ENCODE data around the gene CYP46A1.
"Not testable (repeated sequence)": the region's sequence is repeated elsewhere in the genome, so short reads cannot be mapped to it uniquely, and the experiment has no call there.

The CYP46A1 gene

GRCh38 chr14:99683619-99684409 is at the start of gene CYP46A1:
CYP46A1 (plus strand) TSS chr14:99684298; CDS start chr14:99684418, 120 bp downstream.
- DNase-seq = peak; percentile 97

DNA sequence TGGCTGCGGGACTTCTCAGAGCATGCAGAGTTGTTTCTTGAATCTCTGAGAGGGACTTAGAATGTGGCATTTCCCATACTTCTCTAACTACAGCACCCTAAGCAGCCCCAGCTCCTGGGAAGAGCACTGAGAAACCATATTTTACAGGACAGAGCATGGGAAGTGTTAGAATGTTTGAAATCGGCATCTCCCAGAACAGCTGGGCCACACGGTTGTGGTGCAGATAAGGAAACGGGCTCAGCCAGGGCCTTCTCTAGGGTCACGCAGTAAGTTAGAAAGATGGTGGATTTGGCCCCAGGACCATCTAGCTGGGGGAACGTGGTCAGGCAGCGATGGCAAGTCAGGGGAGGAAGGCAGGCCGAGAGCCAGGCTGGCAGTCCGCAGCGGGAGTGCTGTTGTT is 49.7 kb upstream of the CYP46A1 start:
- DNase-seq = no peak

- no peak for DNase-seq
Observed at GRCh38 chr14:99635116-99635515, 49.0 kb upstream of the CYP46A1 start.

GRCh38 chr14:99636487-99636886 is 47.6 kb upstream of the CYP46A1 start:
- DNase-seq = no peak

DNA sequence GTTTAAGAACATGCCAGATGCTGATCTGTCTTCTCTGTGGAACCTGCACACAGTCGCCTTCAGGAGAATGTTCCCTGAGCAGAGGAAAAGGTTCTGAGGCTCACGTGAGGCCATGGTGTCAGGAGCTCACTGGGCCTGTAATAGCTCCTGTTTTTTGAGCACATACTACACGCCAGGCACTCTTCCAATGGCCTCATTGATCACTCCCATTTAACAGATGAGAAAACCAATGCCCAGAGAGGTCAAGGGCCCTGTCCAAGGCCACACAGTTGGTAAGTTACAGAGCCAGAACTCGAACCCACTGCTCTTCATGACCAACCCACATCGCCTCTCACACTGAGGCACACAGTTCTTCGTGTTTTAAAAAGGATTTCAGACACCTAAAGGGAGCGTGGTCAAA is 46.5 kb upstream of the CYP46A1 start:
- no peak for DNase-seq

- DNase-seq = not testable (repeated sequence)
Observed at GRCh38 chr14:99642771-99643170, 41.3 kb upstream of the CYP46A1 start.

DNA sequence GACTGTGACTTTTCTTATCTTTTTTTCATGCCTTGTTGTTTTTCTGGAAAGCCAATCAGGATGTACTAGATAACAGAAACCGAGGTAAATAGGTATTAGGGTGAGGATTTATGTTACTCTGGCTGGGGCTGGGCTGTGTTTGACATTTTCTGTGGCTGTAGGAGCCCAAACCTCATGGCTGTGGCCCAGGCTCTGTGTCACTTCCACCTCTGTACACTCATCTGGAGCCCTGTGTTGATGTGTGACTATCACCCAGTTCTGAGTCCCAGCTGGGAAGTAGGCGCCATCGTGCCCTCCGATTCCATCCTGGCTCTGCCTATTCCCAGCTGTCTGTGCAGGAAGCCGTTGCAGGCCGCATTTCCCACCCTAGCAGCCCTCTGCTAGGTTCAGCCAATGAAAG is 40.8 kb upstream of the CYP46A1 start:
- no peak for DNase-seq

DNA sequence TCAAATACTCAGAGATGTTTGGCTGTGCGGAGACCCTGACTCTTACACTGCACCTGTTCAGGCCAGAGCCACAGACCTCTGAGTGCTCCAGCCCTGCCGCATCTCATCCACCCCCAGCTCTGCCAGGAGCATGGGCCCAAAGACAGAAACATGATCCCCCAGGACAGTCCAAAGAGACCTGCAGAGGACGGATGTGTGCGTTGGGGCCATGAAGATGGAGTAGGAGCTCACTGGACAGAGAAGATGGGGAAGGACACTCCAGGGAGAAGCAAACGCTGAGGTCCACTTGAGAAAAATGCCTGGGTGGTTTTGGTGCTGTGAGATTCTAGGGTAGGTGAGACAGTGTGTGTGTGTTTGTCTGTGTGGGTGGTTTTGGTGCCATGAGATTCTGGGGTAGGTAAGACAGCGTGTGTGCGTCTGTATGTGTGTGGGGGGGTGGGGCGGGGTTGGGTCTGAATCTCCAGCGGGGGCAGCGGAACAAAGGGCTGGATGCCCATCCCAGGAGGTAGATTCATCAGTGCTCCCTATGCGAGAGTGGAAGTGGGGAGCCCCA is 40.0 kb upstream of the CYP46A1 start:
- DNase-seq = no peak

DNA sequence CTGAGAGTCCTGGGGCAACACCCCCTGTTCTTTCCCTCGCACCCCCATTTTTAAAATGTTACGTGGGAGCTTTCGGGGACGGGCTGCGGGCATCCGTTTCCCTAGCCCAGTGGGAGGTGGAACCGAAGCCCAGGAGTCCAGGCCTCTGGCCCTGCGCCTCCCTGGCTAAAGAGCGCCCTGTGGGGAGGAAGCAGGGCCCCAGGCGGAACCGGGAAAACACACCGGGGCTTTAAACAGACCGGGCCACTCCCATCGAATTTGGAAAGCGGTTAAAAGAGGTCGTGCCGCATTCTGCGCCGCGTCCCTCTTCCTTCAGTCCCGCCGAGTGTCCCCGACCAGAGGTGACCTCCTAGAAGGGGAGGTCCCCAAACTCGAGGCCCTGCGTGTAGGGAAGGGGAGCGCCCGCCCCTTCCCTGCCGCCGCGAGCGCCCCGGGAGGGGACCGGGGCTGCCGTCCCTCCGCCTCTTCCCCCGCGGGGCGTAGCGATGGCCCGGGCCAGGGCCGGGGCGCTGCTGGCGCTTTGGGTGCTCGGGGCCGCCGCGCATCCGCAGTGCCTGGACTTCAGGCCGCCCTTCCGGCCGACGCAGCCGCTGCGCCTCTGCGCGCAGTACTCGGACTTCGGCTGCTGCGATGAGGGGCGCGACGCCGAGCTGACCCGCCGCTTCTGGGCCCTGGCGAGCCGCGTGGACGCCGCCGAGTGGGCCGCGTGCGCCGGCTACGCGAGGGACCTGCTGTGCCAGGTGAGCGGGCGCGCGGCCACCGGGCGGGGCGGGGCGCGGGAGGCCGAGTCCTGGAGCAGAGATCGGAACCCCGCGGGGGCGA is 39.2 kb upstream of the CYP46A1 start, which contains the start of gene HHIPL1:
HHIPL1 (plus strand) TSS at position 407 of the 822 bp plus-strand sequence; CDS start at position 486, 79 bp downstream.
- peak; percentile 3 for DNase-seq

- DNase-seq = no peak
Observed at GRCh38 chr14:99645545-99646505, 38.3 kb upstream of the CYP46A1 start.

DNA sequence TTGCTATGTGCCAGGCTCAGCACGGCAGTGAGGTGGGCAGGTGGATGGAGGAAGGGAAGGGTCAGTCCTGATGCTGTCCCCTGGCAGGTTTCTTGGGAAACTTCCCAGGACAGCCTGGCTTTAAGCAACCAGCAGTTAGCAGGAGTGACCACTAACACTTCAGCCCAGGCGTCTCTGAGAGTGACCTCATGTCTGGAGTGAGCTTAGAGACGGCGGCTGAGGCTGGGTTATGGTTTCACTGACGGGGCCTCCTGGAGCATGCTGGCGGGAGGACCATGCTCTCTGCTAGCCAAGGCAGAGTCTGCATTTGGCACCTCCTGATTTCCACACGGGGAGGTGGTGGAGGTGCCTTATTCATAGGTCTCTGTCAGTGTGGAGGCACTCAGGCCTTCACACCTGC is 36.7 kb upstream of the CYP46A1 start:
- DNase-seq = no peak

DNA sequence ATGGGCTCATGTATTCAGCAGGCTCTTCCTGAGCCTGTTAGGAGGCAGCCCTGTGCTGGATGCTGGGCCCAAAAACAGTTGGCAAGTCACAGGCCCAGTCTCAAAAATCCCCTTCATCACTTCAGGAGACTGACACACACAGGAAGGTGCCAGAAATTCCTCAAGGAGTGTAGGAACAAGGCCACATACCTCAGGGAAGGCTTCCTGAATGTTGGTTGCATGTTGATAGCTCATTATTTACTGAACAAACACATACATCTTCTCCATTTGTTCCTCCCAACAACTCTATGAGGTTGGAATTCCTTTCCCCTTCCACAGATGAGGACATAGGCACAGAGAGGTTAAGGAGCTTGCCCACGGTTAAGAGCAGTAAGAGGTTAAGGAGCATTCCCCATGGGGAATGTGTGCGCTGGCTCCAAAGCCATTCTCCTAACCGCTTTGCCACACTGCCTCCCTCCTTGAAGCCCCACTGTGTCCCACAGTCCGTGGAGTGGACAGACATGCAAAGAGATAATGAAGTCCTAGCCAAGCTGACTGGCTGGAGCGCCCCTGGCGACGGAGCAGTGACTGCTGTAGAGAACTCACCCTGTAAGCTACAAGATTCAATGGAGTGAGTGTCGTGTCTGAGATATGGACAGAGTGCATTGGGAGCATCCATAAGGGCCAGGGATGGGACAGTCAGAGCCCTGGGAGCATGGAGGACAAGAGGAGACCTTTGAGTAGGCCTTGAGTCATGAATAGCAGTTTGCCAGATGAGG is 35.9 kb upstream of the CYP46A1 start:
- no peak for DNase-seq

GRCh38 chr14:99649219-99649618 is 34.9 kb upstream of the CYP46A1 start:
- no peak for DNase-seq

DNA sequence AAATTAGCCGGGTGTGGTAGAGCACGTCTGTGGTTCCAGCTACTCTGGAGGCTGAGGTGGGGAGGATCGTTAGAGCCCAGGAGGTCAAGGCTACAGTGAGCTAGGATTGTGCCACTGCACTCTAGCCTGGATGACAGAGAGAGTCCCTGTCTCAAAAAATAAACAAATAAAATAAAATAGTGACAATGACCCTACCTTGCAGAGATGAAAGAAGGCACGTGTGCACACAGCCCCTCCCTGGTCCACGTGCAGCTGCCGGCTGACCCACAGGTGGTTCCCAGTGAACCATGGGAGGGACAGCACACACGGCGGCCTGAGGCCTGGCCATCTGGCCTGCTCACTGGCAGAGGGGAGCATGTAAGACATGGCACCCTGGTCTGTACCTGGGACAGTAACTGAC is 34.5 kb upstream of the CYP46A1 start:
- no peak for DNase-seq

DNA sequence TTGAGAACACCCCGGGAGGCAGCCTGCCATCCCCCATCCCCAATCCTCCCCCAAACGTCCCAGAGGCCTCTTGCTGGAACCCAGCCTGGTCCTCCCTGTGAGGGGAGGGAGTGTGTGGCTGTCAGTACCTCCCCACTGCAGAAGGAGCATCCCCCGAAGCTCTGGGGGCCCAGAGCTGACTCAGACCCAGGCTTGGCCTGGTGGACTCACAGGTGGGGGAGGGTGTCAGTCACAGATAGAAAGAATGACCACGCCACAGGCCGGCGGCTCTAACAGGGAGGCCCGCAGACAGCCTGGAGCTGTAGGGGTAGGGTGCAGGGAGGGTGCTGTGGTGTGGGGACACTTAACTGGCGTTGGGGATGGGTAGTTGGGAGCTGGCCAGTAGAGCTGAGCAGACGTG is 33.9 kb upstream of the CYP46A1 start:
- DNase-seq = no peak

DNA sequence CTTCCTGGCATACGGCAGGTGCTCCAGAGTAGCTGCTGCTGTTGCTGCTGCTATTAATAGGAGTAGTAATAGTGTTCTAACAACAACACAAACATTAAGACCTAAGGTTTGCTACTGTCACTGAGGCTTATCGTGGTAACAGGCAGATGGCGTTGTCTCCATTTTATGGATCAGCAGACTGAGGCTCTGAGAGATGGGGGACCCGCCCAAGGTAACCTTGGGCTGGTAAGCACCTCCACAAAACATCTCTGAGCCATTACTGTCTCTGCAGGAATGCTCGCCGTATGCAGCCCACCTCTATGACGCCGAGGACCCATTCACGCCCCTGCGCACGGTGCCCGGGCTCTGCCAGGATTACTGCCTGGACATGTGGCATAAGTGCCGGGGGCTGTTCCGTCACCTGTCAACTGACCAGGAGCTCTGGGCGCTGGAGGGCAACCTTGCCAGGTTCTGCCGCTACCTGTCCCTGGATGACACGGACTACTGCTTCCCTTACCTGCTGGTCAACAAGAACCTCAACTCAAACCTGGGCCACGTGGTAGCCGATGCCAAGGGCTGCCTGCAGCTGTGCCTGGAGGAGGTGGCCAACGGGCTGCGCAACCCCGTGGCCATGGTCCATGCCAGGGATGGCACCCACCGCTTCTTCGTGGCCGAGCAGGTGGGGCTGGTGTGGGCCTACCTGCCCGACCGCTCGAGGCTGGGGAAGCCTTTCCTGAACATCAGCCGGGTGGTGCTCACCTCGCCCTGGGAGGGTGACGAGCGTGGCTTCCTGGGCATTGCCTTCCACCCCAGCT is 31.9 kb upstream of the CYP46A1 start:
- no peak for DNase-seq

GRCh38 chr14:99654235-99654985 is 29.7 kb upstream of the CYP46A1 start:
- no peak for DNase-seq

DNA sequence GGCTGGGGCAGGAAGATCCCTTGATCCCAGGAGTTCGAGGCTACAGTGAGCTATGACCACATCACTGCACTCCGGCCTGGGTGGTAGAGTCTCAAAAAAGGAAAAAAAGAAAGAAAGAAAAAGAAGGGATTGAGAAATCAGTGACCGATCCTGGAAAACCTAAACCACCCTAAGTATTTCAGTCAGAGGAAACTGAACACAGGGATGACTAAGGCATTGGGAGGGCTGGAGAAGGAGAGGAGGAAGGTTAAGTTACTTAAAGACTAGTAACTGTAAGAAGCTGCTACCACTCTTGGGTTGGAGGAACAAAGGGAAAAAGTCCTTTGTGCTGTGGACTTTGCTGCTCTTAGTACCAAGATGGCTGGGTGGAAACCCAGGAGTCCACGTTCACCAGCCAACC is 28.6 kb upstream of the CYP46A1 start:
- no peak for DNase-seq

GRCh38 chr14:99656171-99656570 is 27.9 kb upstream of the CYP46A1 start:
- no peak for DNase-seq

GRCh38 chr14:99657645-99658155 is 26.4 kb upstream of the CYP46A1 start:
- no peak for DNase-seq

Measured in NCI-H146 (cell line).